Fibroblast of peridontal ligament (primary cell): ENCODE results near the gene RUBCNL.
"Not testable (repeated sequence)": the region's sequence is repeated elsewhere in the genome, so short reads cannot be mapped to it uniquely, and the experiment has no call there.

ENCODE experiments used
- DNase-seq: peaks from one replicate; pipeline ENCODE4 v3.0.0-alpha.2; 2010; ENCODE audit errors: extremely low read depth

RUBCNL gene

GRCh38 chr13:46387064-46387851, at the start of gene RUBCNL:
Gene RUBCNL (minus strand): TSS chr13:46387252. CDS start chr13:46372475, 14,777 bp downstream.
- DNase-seq = peak; percentile 23

GRCh38 chr13:46429558-46429957, 42.5 kb upstream of the RUBCNL start:
- not testable (repeated sequence) for DNase-seq

GRCh38 chr13:46405457-46405856, 18.4 kb upstream of the RUBCNL start:
- no peak for DNase-seq

GRCh38 chr13:46404733-46405100, 17.7 kb upstream of the RUBCNL start:
- DNase-seq = no peak

- peak; percentile 75 for DNase-seq
Measured at GRCh38 chr13:46403851-46404732, 17.0 kb upstream of the RUBCNL start.

GRCh38 chr13:46402178-46402577, 15.1 kb upstream of the RUBCNL start:
- no peak for DNase-seq

- DNase-seq = no peak
Measured at GRCh38 chr13:46401432-46401831, 14.4 kb upstream of the RUBCNL start.

- DNase-seq = peak; percentile 20
Measured at GRCh38 chr13:46396341-46396740, 9.3 kb upstream of the RUBCNL start.

GRCh38 chr13:46392967-46393366, 5.9 kb upstream of the RUBCNL start:
- no peak for DNase-seq

GRCh38 chr13:46389457-46390451, 2.7 kb upstream of the RUBCNL start:
- no peak for DNase-seq

- no peak for DNase-seq
Measured at GRCh38 chr13:46388846-46389245, 1.8 kb upstream of the RUBCNL start.

- DNase-seq = no peak
Measured at GRCh38 chr13:46388308-46388707, 1.3 kb upstream of the RUBCNL start.

GRCh38 chr13:46386392-46387063, 524 bp downstream of the RUBCNL start:
- no peak for DNase-seq

- DNase-seq = no peak
Measured at GRCh38 chr13:46385946-46386345, 1.1 kb downstream of the RUBCNL start.

GRCh38 chr13:46383383-46383782, 3.7 kb downstream of the RUBCNL start:
- DNase-seq = no peak

GRCh38 chr13:46382224-46382623, 4.8 kb downstream of the RUBCNL start:
- DNase-seq = no peak

GRCh38 chr13:46380242-46380641, 6.8 kb downstream of the RUBCNL start:
- no peak for DNase-seq

- no peak for DNase-seq
Measured at GRCh38 chr13:46379611-46380010, 7.4 kb downstream of the RUBCNL start.

GRCh38 chr13:46378411-46378810, 8.6 kb downstream of the RUBCNL start:
- no peak for DNase-seq

GRCh38 chr13:46377554-46377953, 9.5 kb downstream of the RUBCNL start:
- DNase-seq = no peak

GRCh38 chr13:46374710-46375109, 12.3 kb downstream of the RUBCNL start:
- DNase-seq = no peak
